ENCODE results near the gene MTA3. TPM values are rescaled to one million over a fixed set of nuclear protein-coding genes. Genes with fewer than 3 reads are reported as not detected.

MTA3 gene
- total and polyA plus RNA-seq, 2 donors (not counting 3 experiments of a cell fraction or from before 2014, with no cell fraction given) = 36.3 to 53.3 TPM

DNA sequence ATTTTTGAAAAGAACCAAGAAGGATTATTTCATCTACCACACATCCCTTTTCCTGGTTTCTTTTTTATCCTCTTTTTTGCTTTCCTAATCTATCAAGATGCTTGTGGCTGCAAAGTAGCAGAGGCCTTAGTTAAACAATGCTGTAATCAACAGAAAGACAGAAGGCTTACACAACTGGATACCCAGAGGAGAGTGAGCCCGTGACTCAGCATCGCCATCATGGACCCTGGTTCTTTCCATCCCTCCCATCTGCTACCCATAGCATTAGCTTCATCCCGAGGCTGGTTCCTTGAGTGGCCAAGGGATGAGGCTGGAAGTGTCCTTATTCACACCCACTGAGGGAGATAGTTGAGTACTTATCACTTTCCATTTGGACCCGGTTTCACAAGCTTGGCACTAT lies 231.4 kb downstream of the MTA3 start:
- no TSS peak for BruUV-seq (replicated peaks)
- Histone ChIP-seq H3K4me1 (ENCODE audit: control insufficient read depth, extremely low read depth, insufficient read depth, low read length) (no peaks in the 10 kb centered on the region), H4K20me1 (replicated peaks; ENCODE audit: control insufficient read depth, extremely low read depth, insufficient read depth, low read length) (no peaks in the 10 kb centered on the region), H3K36me3 (ENCODE audit: control insufficient read depth in 2 of 2, extremely low read depth in 1 of 2, insufficient read depth in 2 of 2, low read length in 2 of 2) (no peaks in the 10 kb centered on the region), H3K27me3 (ENCODE audit: control insufficient read depth in 2 of 2, insufficient read depth in 2 of 2, low read length in 2 of 2) (peaks cover 8 to 9% of the 10 kb centered on the region in 2 experiments), H3K9me3 (replicated peaks; ENCODE audit: control insufficient read depth, insufficient read depth, low read length) (no peaks in the 10 kb centered on the region), H3K79me2 (ENCODE audit: control insufficient read depth, insufficient read depth, low read length) (no peaks in the 10 kb centered on the region), H3K27ac (ENCODE audit: insufficient read depth, low read depth, low read length) (no peak overlapping the region), H3K4me3 (replicated peaks in 1 of 3; ENCODE audit: insufficient read depth in 1 of 3, low read depth in 1 of 3, low read length in 3 of 3) (no peak overlapping the region), H2AFZ (ENCODE audit: low read depth, low read length) (no peak overlapping the region), H3K9me1 (replicated peaks; ENCODE audit: control insufficient read depth, extremely low read depth, insufficient read depth, low read length) (no peaks in the 10 kb centered on the region), H3K4me2 (ENCODE audit: insufficient read depth, low read length) (no peak overlapping the region), H3K9ac (replicated peaks; ENCODE audit: extremely low read depth, insufficient read depth, low read length) (no peak overlapping the region)
- ChIA-PET POLR2A (no interaction called here), CTCF (no interaction called here)
- FAIRE-seq (no peak), DNase-seq (ENCODE audit: low read depth, low spot score) (no peak)
- intact Hi-C loops (cut with micrococcal nuclease) = no loop called here
- dilution Hi-C loops (cut with MboI; ENCODE audit: extremely low pct_ligation_motif_present, low sequenced_read_pairs) = no loop called here
- TF ChIP-seq JUN (IDR thresholded peaks at IDR 0.05; ENCODE audit: borderline replicate concordance, insufficient read depth, insufficient read length, low read depth) (no peak), MYC (IDR thresholded peaks at IDR 0.05; ENCODE audit: low read depth, low read length) (no peak), MAX (IDR thresholded peaks at IDR 0.05; ENCODE audit: insufficient read depth, insufficient read length) (no peak), POLR2A (IDR thresholded peaks at IDR 0.05; ENCODE audit: low read depth, low read length) (no peak)

GRCh38 chr2:42800461-42800962 lies 232.1 kb downstream of the MTA3 start:
- H3K27ac ChIP-seq (ENCODE audit: insufficient read depth, low read depth, low read length) = no peak overlapping the region
- no peak for DNase-seq (ENCODE audit: low read depth, low spot score)
- H3K79me2 ChIP-seq (ENCODE audit: control insufficient read depth, insufficient read depth, low read length) = no peaks in the 10 kb centered on the region
- ChIA-PET POLR2A (no interaction called here), CTCF (interaction anchor here (0.9 to 1.3 kb wide), 2 partner anchors 8 to 10 kb away, joined by 4 to 6 read pairs; partner anchors contain the start of gene HAAO)
- H3K4me1 ChIP-seq (ENCODE audit: control insufficient read depth, extremely low read depth, insufficient read depth, low read length) = no peaks in the 10 kb centered on the region
- no peak overlapping the region for H3K4me3 ChIP-seq (replicated peaks in 1 of 3; ENCODE audit: insufficient read depth in 1 of 3, low read depth in 1 of 3, low read length in 3 of 3)
- H3K36me3 ChIP-seq (ENCODE audit: control insufficient read depth in 2 of 2, extremely low read depth in 1 of 2, insufficient read depth in 2 of 2, low read length in 2 of 2) = no peaks in the 10 kb centered on the region
- no peaks in the 10 kb centered on the region for H4K20me1 ChIP-seq (replicated peaks; ENCODE audit: control insufficient read depth, extremely low read depth, insufficient read depth, low read length)
- BruUV-seq (replicated peaks) = no TSS peak
- peaks cover 8 to 12% of the 10 kb centered on the region in 2 experiments for H3K27me3 ChIP-seq (ENCODE audit: control insufficient read depth in 2 of 2, insufficient read depth in 2 of 2, low read length in 2 of 2)
- H3K9me3 ChIP-seq (replicated peaks; ENCODE audit: control insufficient read depth, insufficient read depth, low read length) = no peaks in the 10 kb centered on the region
- intact Hi-C loops (cut with micrococcal nuclease) = no loop called here
- TF ChIP-seq POLR2A (IDR thresholded peaks at IDR 0.05; ENCODE audit: low read depth, low read length) = no peak
- no peak for TF ChIP-seq EZH2 (IDR thresholded peaks at IDR 0.05; ENCODE audit: borderline replicate concordance, low read depth, low read length, severe bottlenecking)
- TF ChIP-seq GATA2 (IDR thresholded peaks at IDR 0.05; ENCODE audit: insufficient read depth, insufficient read length, low read depth, low read length) = no peak
- no peak for FAIRE-seq
- H3K9ac ChIP-seq (replicated peaks; ENCODE audit: extremely low read depth, insufficient read depth, low read length) = no peak overlapping the region
- H3K9me1 ChIP-seq (replicated peaks; ENCODE audit: control insufficient read depth, extremely low read depth, insufficient read depth, low read length) = no peaks in the 10 kb centered on the region
- dilution Hi-C loops (cut with MboI; ENCODE audit: extremely low pct_ligation_motif_present, low sequenced_read_pairs) = no loop called here
- no peak overlapping the region for H3K4me2 ChIP-seq (ENCODE audit: insufficient read depth, low read length)
- H2AFZ ChIP-seq (ENCODE audit: low read depth, low read length) = no peak overlapping the region

Data from endothelial cell of umbilical vein (primary cell).